Sigmoid colon (tissue), 7 donors: ENCODE measurements around the gene IL36B. TPM values are rescaled to one million over a fixed set of nuclear protein-coding genes. Genes with fewer than 3 reads are reported as not detected.

Experiments used
- DNase-seq: peaks from one replicate; pipeline ENCODE4 v3.0.0-alpha.2; 2019
- H3K27ac ChIP-seq, 4 donors: fragments of 200-600 bp; sonication (generic); one replicate each; pipeline ENCODE4 v1.5.1; 2016 to 2019; ENCODE audit warnings: mild to moderate bottlenecking in 1 of 4
- H3K27me3 ChIP-seq, 3 donors: fragments of 200-600 bp; sonication (generic); one replicate each; pipeline ENCODE4 v1.5.1; 2019; ENCODE audit warnings: mild to moderate bottlenecking in 1 of 3
- H3K36me3 ChIP-seq, 4 donors: fragments of 200-600 bp; sonication (generic); one replicate each; pipeline ENCODE4 v1.5.1; 2016 to 2019
- H3K4me1 ChIP-seq, 4 donors: fragments of 200-600 bp; sonication (generic); one replicate each; pipeline ENCODE4 v1.5.1; 2017 to 2019
- H3K4me3 ChIP-seq, 4 donors: fragments of 200-600 bp; sonication (generic); one replicate each; pipeline ENCODE4 v1.5.1; 2017 to 2019; ENCODE audit warnings: mild to moderate bottlenecking in 2 of 4, moderate library complexity in 1 of 4
- H3K9me3 ChIP-seq, 4 donors: fragments of 200-600 bp in 3 of 4; sonication (generic) in 3 of 4; one replicate each; pipeline versions ENCODE4 v1.5.1 to v1.6.1; 2013 to 2019
- EP300 ChIP-seq, 4 donors: sonication (generic); formaldehyde crosslinking; IDR thresholded peaks; one replicate each; pipeline ENCODE4 v1.6.1; 2017; ENCODE audit warnings: antibody characterized with exemption in 4 of 4
- POLR2A ChIP-seq, 2 donors: fragments of 450-650 bp; IDR thresholded peaks; one replicate each; pipeline ENCODE4 v1.6.1; 2016; ENCODE audit warnings: antibody characterized with exemption in 2 of 2, mild to moderate bottlenecking in 2 of 2, moderate library complexity in 2 of 2
- POLR2AphosphoS5 ChIP-seq, 4 donors: sonication (generic); formaldehyde crosslinking; IDR thresholded peaks; one replicate each; pipeline ENCODE4 v1.6.1; 2017; ENCODE audit warnings: antibody characterized with exemption in 4 of 4
- WGBS, 2 donors: extraction: QIAGEN DNeasy Blood & Tissue Kit; methylation state at CpG; one replicate each; pipeline ENCODE4 v1.1.7; 2013; 5-methylcytosine and 5-hydroxymethylcytosine counted together
- intact Hi-C: fragments of 100-400 bp; cut with DNase I; formaldehyde crosslinking; loops from one replicate; pipeline ENCODE4 v1.15.1; 2023
- polyA plus RNA-seq, 3 donors: library from polyadenylated mRNA; stranded (reverse); fragments of 200-250 nt; gene quantifications; one replicate each; pipeline ENCODE4 v1.2.3, GENCODE V29; 2013
- total RNA-seq, 4 donors: library from RNA; depleted of rRNA; stranded (reverse); fragments of >200 nt; gene quantifications; one replicate each; pipeline ENCODE4 v1.1.0, GENCODE V29; 2016
- TF ChIP-seq, protein P1 (sequence below), 4 experiments: fragments of 450-650 bp in 3 of 4; fragments of 200-600 bp in 1 of 4; IDR thresholded peaks; one replicate each; pipeline ENCODE4 v1.5.1; 2016 to 2019; ENCODE audit warnings: antibody characterized with exemption in 4 of 4, mild to moderate bottlenecking in 3 of 4, moderate library complexity in 2 of 4
- donor health status: healthy with polysubstance abuse.
- donor health status: Bipolar disorder and iron deficiency.
- donor health status: healthy.

IL36B gene
- total and polyA plus RNA-seq, 7 donors: not detected

DNA sequence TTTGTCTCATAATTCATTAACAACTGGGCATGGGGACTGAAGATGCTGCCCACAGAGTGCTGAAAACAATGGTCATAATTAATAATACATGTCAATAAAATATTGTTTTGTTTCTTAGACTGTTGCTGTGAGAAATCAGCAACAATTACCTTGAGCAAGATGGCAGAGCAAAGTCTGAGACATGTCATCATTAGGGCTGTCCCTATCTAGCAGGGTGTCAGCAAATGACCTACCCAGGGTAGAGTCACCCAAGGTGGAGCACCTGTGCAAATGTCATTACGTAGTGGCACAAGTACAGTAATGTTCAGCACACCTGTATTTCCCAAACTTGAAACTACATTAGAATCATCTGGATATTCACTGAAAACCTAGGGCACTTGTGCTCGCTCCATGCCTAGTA is 58.0 kb downstream of the IL36B start:
- DNase-seq: no peak
- no peaks in the 10 kb centered on the region for H3K4me1 ChIP-seq
- peaks cover 0 to 10% (median 5%) of the 10 kb centered on the region in 4 donors for H3K9me3 ChIP-seq
- 82 to 86% methylated on average over 2 of the region's 2 CpGs for WGBS, 2 donors
- H3K36me3 ChIP-seq: no peaks in the 10 kb centered on the region
- TF ChIP-seq, protein P1, sequence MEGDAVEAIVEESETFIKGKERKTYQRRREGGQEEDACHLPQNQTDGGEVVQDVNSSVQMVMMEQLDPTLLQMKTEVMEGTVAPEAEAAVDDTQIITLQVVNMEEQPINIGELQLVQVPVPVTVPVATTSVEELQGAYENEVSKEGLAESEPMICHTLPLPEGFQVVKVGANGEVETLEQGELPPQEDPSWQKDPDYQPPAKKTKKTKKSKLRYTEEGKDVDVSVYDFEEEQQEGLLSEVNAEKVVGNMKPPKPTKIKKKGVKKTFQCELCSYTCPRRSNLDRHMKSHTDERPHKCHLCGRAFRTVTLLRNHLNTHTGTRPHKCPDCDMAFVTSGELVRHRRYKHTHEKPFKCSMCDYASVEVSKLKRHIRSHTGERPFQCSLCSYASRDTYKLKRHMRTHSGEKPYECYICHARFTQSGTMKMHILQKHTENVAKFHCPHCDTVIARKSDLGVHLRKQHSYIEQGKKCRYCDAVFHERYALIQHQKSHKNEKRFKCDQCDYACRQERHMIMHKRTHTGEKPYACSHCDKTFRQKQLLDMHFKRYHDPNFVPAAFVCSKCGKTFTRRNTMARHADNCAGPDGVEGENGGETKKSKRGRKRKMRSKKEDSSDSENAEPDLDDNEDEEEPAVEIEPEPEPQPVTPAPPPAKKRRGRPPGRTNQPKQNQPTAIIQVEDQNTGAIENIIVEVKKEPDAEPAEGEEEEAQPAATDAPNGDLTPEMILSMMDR (IDR thresholded peaks at IDR 0.05): no peak
- no peak for TF ChIP-seq EP300 (IDR thresholded peaks at IDR 0.05)
- TF ChIP-seq POLR2AphosphoS5 (IDR thresholded peaks at IDR 0.05): no peak
- TF ChIP-seq POLR2A (IDR thresholded peaks at IDR 0.05): no peak
- H3K27me3 ChIP-seq: no peaks in the 10 kb centered on the region
- no peak overlapping the region for H3K27ac ChIP-seq
- no peak overlapping the region for H3K4me3 ChIP-seq
- intact Hi-C loops: no loop called here

DNA sequence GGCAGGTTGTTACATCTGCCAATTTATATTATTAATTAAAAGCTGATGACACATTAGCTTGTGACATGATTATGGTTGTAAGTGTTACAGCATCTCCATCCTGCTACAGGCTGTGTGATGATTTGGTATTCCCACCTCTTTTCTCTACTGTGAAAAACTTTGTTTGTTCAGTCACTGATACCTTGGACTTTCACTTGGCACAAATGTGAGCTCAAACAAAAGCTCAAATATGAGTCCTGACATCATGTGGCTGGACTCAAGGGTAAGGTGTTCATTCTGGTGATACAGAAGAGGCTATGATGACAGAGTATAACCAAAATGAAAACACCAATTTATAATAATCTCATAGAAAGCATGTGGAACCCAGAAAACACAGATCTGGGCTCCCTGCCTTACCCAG is 58.8 kb downstream of the IL36B start:
- TF ChIP-seq, protein P1 (IDR thresholded peaks at IDR 0.05): no peak
- TF ChIP-seq POLR2AphosphoS5 (IDR thresholded peaks at IDR 0.05) (no peak), EP300 (IDR thresholded peaks at IDR 0.05) (no peak), POLR2A (IDR thresholded peaks at IDR 0.05) (no peak)
- Histone ChIP-seq H3K27me3 (no peaks in the 10 kb centered on the region), H3K4me3 (no peak overlapping the region), H3K4me1 (no peaks in the 10 kb centered on the region), H3K27ac (no peak overlapping the region), H3K9me3 (peaks cover 0 to 16% (median 5%) of the 10 kb centered on the region in 4 donors), H3K36me3 (no peaks in the 10 kb centered on the region)
- no peak for DNase-seq
- intact Hi-C loops: no loop called here

DNA sequence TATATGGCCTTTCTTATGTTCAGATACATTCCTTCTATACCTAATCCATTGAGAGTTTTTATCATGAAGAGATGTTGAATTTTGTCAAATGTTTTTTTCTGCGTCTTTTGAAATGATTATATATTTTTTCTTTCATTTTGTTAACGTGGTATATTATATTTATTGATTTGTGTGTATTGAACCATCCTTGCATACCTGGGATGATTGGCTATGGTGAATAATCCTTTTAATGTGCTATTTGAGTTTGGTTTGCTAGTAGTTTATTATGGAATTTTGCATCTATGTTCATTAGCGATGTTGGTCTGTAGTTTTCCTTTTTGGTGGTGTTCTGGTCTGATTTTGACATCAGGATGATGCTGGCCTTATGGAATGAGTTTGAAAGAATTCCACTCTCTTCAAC is 63.1 kb downstream of the IL36B start:
- Histone ChIP-seq H3K4me1 (no peaks in the 10 kb centered on the region), H3K27me3 (no peaks in the 10 kb centered on the region), H3K4me3 (no peak overlapping the region), H3K27ac (no peak overlapping the region), H3K36me3 (no peaks in the 10 kb centered on the region), H3K9me3 (peaks cover 0 to 16% (median 5%) of the 10 kb centered on the region in 4 donors)
- DNase-seq: no peak
- intact Hi-C loops: no loop called here
- 79 to 87% methylated on average over 3 of the region's 3 CpGs for WGBS, 2 donors
- TF ChIP-seq POLR2A (IDR thresholded peaks at IDR 0.05) (no peak), POLR2AphosphoS5 (IDR thresholded peaks at IDR 0.05) (no peak), EP300 (IDR thresholded peaks at IDR 0.05) (no peak)

DNA sequence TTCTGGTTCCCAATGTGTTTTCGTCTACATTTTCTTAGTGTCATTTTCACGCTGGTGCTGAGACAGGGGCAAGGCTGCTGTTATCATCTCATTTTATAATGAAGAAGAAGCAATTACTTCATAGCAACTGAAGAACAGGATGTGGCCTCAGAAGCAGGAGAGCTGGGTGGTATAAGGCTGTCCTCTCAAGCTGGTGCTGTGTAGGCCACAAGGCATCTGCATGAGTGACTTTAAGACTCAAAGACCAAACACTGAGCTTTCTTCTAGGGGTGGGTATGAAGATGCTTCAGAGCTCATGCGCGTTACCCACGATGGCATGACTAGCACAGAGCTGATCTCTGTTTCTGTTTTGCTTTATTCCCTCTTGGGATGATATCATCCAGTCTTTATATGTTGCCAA is 67.6 kb downstream of the IL36B start:
- 70 to 86% methylated on average over 5 of the region's 5 CpGs for WGBS, 2 donors
- H3K4me1 ChIP-seq: no peaks in the 10 kb centered on the region

DNA sequence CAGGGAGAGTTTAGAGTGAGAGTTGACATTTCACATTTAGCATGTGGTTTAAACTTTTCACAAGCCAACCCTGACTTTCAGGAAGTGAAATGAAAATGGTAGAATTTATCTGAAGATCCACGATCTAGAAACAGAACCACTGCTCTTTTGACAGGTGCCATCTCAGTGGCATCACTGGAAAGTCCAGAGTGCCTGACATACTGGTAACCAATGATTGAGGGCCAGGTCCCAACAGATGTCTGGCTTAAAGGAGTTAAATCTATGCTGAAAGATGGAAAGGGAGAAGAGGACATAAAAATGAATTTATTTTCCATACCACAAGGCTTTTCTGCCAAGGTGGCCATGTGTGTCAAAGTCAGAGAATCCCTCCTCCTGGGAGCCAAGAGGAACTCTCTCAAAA is 72.1 kb downstream of the IL36B start:
- Histone ChIP-seq H3K4me1 (no peaks in the 10 kb centered on the region), H3K27ac (no peak overlapping the region), H3K9me3 (no peaks in the 10 kb centered on the region), H3K27me3 (no peaks in the 10 kb centered on the region), H3K4me3 (no peak overlapping the region), H3K36me3 (no peaks in the 10 kb centered on the region)
- DNase-seq: no peak
- intact Hi-C loops: no loop called here
- WGBS, 2 donors: 33 to 41% methylated on average over 1 of the region's 1 CpG
- TF ChIP-seq EP300 (IDR thresholded peaks at IDR 0.05): no peak
- TF ChIP-seq, protein P1 (IDR thresholded peaks at IDR 0.05): no peak
- no peak for TF ChIP-seq POLR2A (IDR thresholded peaks at IDR 0.05)
- no peak for TF ChIP-seq POLR2AphosphoS5 (IDR thresholded peaks at IDR 0.05)

More for the DNA sequence above, 67.6 kb downstream of the IL36B start:
- Histone ChIP-seq H3K27ac (no peak overlapping the region), H3K9me3 (peaks cover 0 to 5% (median 1%) of the 10 kb centered on the region in 4 donors), H3K36me3 (no peaks in the 10 kb centered on the region), H3K4me3 (no peak overlapping the region), H3K27me3 (no peaks in the 10 kb centered on the region)
- no peak for TF ChIP-seq POLR2A (IDR thresholded peaks at IDR 0.05)
- no peak for TF ChIP-seq POLR2AphosphoS5 (IDR thresholded peaks at IDR 0.05)
- TF ChIP-seq, protein P1 (IDR thresholded peaks at IDR 0.05): no peak
- no peak for TF ChIP-seq EP300 (IDR thresholded peaks at IDR 0.05)
- intact Hi-C loops: no loop called here
- DNase-seq: no peak
